HEK293 (cell line): ENCODE measurements around the gene CCN2.

Experiments used
- GFI1B ChIP-seq: fragments of 450-650 bp; formaldehyde crosslinking; IDR thresholded peaks from 2 replicates; pipeline ENCODE4 v1.5.1; 2016; ENCODE audit warnings: missing biosample characterization, missing genetic modification characterization
- HOXA7 ChIP-seq: sonication (generic); formaldehyde crosslinking; IDR thresholded peaks from 2 replicates; pipeline ENCODE4 v1.8.1; 2022; ENCODE audit warnings: missing genetic modification reagents, borderline replicate concordance
- YY1 ChIP-seq: fragments of 450-650 bp; formaldehyde crosslinking; IDR thresholded peaks from 2 replicates; pipeline ENCODE4 v1.5.1; 2018; ENCODE audit warnings: missing biosample characterization, missing genetic modification characterization
- ZBTB1 ChIP-seq: fragments of 450-650 bp; formaldehyde crosslinking; IDR thresholded peaks from 2 replicates; pipeline ENCODE4 v1.5.1; 2016; ENCODE audit warnings: missing biosample characterization, missing genetic modification characterization
- ZBTB20 ChIP-seq: fragments of 450-650 bp; formaldehyde crosslinking; IDR thresholded peaks from 2 replicates; pipeline ENCODE4 v1.5.1; 2016; ENCODE audit warnings: missing biosample characterization, missing genetic modification characterization
- ZNF112 ChIP-seq: fragments of 450-650 bp; formaldehyde crosslinking; IDR thresholded peaks from 2 replicates; pipeline ENCODE4 v1.5.0; 2017; ENCODE audit warnings: missing biosample characterization, missing genetic modification characterization
- ZNF138 ChIP-seq: fragments of 450-650 bp; formaldehyde crosslinking; IDR thresholded peaks from 2 replicates; pipeline ENCODE4 v1.5.1; 2016; ENCODE audit warnings: missing biosample characterization, missing genetic modification characterization, borderline replicate concordance
- ZNF239 ChIP-seq: fragments of 450-650 bp; formaldehyde crosslinking; IDR thresholded peaks from 2 replicates; pipeline ENCODE4 v1.5.1; 2016; ENCODE audit warnings: missing biosample characterization, missing genetic modification characterization
- ZNF24 ChIP-seq: fragments of 450-650 bp; formaldehyde crosslinking; IDR thresholded peaks from 2 replicates; pipeline ENCODE4 v1.5.1; 2016; ENCODE audit warnings: missing biosample characterization, missing genetic modification characterization
- ZNF623 ChIP-seq: fragments of 450-650 bp; formaldehyde crosslinking; IDR thresholded peaks from 2 replicates; pipeline ENCODE4 v1.5.1; 2016; ENCODE audit warnings: missing biosample characterization, missing genetic modification characterization
- TF ChIP-seq, protein P1 (sequence below): fragments of 450-650 bp; formaldehyde crosslinking; IDR thresholded peaks from 2 replicates; pipeline ENCODE4 v1.5.1; 2016; ENCODE audit warnings: missing biosample characterization, missing genetic modification characterization
- TF ChIP-seq, protein P2 (sequence below): fragments of 450-650 bp; formaldehyde crosslinking; optimal IDR thresholded peaks from 2 replicates; pipeline ENCODE3; 2016; ENCODE audit warnings: missing biosample characterization, mild to moderate bottlenecking, missing genetic modification characterization
- TF ChIP-seq, protein P3 (sequence below): fragments of 450-650 bp; formaldehyde crosslinking; IDR thresholded peaks from 2 replicates; pipeline ENCODE4 v1.5.1; 2016; ENCODE audit warnings: missing biosample characterization, missing genetic modification characterization
- TF ChIP-seq, protein P4 (sequence below): fragments of 450-650 bp; formaldehyde crosslinking; IDR thresholded peaks from 2 replicates; pipeline ENCODE4 v1.5.1; 2016; ENCODE audit warnings: missing biosample characterization, missing genetic modification characterization

DNA sequence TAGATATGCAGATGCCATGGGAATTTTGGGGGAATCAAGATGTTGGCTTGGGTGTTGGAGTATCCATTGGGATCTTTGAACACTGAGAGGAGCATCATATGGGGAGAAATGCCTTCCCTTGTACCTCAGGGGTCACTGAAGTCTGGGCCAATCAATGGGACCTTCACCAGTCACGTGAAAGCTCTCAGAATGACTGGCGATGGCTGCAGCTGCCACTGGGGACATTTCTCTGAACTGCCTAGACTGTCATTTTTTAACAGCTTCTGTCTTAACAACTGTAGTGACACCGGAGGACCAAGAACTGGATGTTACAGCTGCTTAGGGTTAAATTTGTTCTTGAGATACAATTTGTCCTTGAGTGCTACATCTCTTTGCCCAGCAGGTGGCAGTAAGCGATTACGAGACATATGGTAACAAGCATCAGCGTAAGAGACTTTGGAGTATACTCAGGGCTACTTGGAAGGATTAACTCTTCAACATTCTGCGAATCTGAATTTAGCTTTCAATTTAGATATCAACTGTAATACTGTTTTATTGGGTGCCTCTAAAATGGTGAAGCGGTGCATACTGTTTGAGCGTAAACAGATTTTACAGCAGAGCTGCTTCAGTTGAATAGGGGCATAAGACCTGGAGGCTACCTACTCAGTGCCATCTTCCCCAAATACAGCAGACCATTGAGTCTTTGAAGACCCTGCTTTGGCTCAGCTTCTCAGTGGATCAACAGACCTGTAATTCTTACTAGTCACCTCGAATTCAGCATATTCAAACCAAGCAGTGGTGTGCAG lies 36.0 kb downstream of the CCN2 start:
- TF ChIP-seq ZNF138 (tag by site-specific recombination): no peak
- TF ChIP-seq, protein P1, sequence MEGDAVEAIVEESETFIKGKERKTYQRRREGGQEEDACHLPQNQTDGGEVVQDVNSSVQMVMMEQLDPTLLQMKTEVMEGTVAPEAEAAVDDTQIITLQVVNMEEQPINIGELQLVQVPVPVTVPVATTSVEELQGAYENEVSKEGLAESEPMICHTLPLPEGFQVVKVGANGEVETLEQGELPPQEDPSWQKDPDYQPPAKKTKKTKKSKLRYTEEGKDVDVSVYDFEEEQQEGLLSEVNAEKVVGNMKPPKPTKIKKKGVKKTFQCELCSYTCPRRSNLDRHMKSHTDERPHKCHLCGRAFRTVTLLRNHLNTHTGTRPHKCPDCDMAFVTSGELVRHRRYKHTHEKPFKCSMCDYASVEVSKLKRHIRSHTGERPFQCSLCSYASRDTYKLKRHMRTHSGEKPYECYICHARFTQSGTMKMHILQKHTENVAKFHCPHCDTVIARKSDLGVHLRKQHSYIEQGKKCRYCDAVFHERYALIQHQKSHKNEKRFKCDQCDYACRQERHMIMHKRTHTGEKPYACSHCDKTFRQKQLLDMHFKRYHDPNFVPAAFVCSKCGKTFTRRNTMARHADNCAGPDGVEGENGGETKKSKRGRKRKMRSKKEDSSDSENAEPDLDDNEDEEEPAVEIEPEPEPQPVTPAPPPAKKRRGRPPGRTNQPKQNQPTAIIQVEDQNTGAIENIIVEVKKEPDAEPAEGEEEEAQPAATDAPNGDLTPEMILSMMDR (tag by site-specific recombination): peak; percentile 72
- no peak for TF ChIP-seq ZNF24 (tag by site-specific recombination)
- TF ChIP-seq HOXA7 (CRISPR knock-in tag): no peak
- TF ChIP-seq GFI1B: no peak
- TF ChIP-seq, protein P2, sequence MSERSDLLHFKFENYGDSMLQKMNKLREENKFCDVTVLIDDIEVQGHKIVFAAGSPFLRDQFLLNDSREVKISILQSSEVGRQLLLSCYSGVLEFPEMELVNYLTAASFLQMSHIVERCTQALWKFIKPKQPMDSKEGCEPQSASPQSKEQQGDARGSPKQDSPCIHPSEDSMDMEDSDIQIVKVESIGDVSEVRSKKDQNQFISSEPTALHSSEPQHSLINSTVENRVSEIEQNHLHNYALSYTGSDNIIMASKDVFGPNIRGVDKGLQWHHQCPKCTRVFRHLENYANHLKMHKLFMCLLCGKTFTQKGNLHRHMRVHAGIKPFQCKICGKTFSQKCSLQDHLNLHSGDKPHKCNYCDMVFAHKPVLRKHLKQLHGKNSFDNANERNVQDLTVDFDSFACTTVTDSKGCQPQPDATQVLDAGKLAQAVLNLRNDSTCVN (tag by site-specific recombination): no peak
- TF ChIP-seq ZBTB1 (tag by site-specific recombination): no peak
- TF ChIP-seq, protein P3, sequence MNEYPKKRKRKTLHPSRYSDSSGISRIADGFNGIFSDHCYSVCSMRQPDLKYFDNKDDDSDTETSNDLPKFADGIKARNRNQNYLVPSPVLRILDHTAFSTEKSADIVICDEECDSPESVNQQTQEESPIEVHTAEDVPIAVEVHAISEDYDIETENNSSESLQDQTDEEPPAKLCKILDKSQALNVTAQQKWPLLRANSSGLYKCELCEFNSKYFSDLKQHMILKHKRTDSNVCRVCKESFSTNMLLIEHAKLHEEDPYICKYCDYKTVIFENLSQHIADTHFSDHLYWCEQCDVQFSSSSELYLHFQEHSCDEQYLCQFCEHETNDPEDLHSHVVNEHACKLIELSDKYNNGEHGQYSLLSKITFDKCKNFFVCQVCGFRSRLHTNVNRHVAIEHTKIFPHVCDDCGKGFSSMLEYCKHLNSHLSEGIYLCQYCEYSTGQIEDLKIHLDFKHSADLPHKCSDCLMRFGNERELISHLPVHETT (tag by site-specific recombination): no peak
- no peak for TF ChIP-seq ZNF623
- no peak for TF ChIP-seq ZBTB20 (tag by site-specific recombination)
- TF ChIP-seq YY1: no peak
- no peak for TF ChIP-seq ZNF112
- no peak for TF ChIP-seq ZNF239 (tag by site-specific recombination)
- TF ChIP-seq, protein P4, sequence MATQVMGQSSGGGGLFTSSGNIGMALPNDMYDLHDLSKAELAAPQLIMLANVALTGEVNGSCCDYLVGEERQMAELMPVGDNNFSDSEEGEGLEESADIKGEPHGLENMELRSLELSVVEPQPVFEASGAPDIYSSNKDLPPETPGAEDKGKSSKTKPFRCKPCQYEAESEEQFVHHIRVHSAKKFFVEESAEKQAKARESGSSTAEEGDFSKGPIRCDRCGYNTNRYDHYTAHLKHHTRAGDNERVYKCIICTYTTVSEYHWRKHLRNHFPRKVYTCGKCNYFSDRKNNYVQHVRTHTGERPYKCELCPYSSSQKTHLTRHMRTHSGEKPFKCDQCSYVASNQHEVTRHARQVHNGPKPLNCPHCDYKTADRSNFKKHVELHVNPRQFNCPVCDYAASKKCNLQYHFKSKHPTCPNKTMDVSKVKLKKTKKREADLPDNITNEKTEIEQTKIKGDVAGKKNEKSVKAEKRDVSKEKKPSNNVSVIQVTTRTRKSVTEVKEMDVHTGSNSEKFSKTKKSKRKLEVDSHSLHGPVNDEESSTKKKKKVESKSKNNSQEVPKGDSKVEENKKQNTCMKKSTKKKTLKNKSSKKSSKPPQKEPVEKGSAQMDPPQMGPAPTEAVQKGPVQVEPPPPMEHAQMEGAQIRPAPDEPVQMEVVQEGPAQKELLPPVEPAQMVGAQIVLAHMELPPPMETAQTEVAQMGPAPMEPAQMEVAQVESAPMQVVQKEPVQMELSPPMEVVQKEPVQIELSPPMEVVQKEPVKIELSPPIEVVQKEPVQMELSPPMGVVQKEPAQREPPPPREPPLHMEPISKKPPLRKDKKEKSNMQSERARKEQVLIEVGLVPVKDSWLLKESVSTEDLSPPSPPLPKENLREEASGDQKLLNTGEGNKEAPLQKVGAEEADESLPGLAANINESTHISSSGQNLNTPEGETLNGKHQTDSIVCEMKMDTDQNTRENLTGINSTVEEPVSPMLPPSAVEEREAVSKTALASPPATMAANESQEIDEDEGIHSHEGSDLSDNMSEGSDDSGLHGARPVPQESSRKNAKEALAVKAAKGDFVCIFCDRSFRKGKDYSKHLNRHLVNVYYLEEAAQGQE (tag by site-specific recombination): no peak
